NCI-H1092 treated with DMSO at 0.1 percent for 48 hours (cell line): Measurements from ENCODE around the gene ROGDI.
A peak's percentile ranks its signal among the peaks of the same experiment; 100 is the strongest.

Experiments used
- DNase-seq: peaks from one replicate; lab custom pipeline; 2025; lab: John Stamatoyannopoulos, UW

ROGDI gene

GRCh38 chr16:4765511-4766474 lies 36.6 kb downstream of the ROGDI start:
- no peak for DNase-seq

GRCh38 chr16:4763791-4764190 lies 38.6 kb downstream of the ROGDI start:
- DNase-seq, result no peak

GRCh38 chr16:4762205-4762604 lies 40.2 kb downstream of the ROGDI start:
- no peak for DNase-seq

- DNase-seq, result no peak
Observed at GRCh38 chr16:4760221-4760910, 42.1 kb downstream of the ROGDI start.

GRCh38 chr16:4755687-4756086 lies 46.7 kb downstream of the ROGDI start:
- DNase-seq, result no peak

- no peak for DNase-seq
Observed at GRCh38 chr16:4754865-4755264, 47.6 kb downstream of the ROGDI start.

GRCh38 chr16:4753227-4753626 lies 49.2 kb downstream of the ROGDI start:
- no peak for DNase-seq

GRCh38 chr16:4752351-4753100 lies 49.9 kb downstream of the ROGDI start:
- no peak for DNase-seq

GRCh38 chr16:4750896-4751295 lies 51.5 kb downstream of the ROGDI start:
- DNase-seq, result no peak

GRCh38 chr16:4749700-4750257 lies 52.7 kb downstream of the ROGDI start:
- no peak for DNase-seq

GRCh38 chr16:4748682-4749411 lies 53.6 kb downstream of the ROGDI start:
- no peak for DNase-seq

- no peak for DNase-seq
Observed at GRCh38 chr16:4747906-4748681, 54.3 kb downstream of the ROGDI start.

- DNase-seq, result peak; percentile 6
Observed at GRCh38 chr16:4746991-4747574, 55.4 kb downstream of the ROGDI start.
